ENCODE data around the gene KDELR3. TPM values are rescaled to one million over a fixed set of nuclear protein-coding genes. Genes with fewer than 3 reads are reported as not detected.

The KDELR3 gene
- total RNA-seq, 1 experiment from 2014 or later = 33.1 TPM

DNA sequence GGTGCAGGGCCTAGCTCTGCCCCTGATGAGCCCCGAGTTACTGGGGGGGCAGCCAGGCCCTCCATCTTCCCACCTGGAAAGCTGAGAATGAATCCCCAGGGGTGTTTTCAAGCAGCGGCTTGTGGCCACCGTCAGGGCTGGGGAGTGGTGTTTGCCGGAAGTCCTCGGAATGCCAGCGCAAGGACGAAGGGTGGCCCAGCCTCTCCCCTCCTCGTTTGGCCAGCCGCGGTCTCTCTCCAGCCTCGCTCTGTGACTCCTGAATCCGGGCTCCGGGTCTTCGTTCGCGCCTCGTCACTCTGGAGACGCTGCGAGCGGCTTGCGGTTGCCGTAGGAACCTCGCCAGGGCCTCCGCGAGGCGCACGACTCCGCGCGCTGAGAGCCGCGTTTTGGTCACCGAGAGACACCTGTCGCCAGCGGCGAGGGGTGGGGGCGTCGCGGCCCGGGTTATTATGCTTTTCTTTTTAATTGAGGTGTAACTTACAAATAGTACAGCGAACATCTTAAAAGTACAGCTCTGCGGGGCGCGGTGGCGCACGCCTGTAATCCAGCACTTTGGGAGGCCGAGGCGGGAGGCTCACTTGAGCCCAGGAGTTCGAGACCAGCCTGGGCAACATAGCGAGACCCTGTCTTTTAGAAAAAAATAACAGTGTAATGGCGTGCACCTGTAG, 6.3 kb upstream of the KDELR3 start (continued):
- TF ChIP-seq, protein P1, sequence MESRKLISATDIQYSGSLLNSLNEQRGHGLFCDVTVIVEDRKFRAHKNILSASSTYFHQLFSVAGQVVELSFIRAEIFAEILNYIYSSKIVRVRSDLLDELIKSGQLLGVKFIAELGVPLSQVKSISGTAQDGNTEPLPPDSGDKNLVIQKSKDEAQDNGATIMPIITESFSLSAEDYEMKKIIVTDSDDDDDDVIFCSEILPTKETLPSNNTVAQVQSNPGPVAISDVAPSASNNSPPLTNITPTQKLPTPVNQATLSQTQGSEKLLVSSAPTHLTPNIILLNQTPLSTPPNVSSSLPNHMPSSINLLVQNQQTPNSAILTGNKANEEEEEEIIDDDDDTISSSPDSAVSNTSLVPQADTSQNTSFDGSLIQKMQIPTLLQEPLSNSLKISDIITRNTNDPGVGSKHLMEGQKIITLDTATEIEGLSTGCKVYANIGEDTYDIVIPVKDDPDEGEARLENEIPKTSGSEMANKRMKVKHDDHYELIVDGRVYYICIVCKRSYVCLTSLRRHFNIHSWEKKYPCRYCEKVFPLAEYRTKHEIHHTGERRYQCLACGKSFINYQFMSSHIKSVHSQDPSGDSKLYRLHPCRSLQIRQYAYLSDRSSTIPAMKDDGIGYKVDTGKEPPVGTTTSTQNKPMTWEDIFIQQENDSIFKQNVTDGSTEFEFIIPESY (IDR thresholded peaks at IDR 0.05; ENCODE audit: extremely low read depth, insufficient replicate concordance, low read length) = no peak
- TF ChIP-seq SP1 (IDR thresholded peaks at IDR 0.05; ENCODE audit: low read depth) (peak; percentile 84), SIN3A (IDR thresholded peaks at IDR 0.05; ENCODE audit: low read depth) (no peak), EZH2phosphoT487 (IDR thresholded peaks at IDR 0.05; ENCODE audit: borderline replicate concordance) (no peak), POLR2A (IDR thresholded peaks at IDR 0.05; ENCODE audit: borderline replicate concordance, extremely low read depth, insufficient read depth, insufficient read length) (no peak), JUND (IDR thresholded peaks at IDR 0.05) (no peak; the same call in 1 of the 2 replicates), CEBPB (IDR thresholded peaks at IDR 0.05; ENCODE audit: low read depth) (no peak), CBX3 (IDR thresholded peaks at IDR 0.05; ENCODE audit: low read depth) (peak; percentile 75), YY1 (IDR thresholded peaks at IDR 0.05; ENCODE audit: extremely low read depth, insufficient replicate concordance, low read depth, low read length) (peak; percentile 31), ZFX (IDR thresholded peaks at IDR 0.05) (peak; percentile 36; the same call in 1 of the 2 replicates)
- TF ChIP-seq, protein P2, sequence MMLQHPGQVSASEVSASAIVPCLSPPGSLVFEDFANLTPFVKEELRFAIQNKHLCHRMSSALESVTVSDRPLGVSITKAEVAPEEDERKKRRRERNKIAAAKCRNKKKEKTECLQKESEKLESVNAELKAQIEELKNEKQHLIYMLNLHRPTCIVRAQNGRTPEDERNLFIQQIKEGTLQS (IDR thresholded peaks at IDR 0.05) = no peak

DNA sequence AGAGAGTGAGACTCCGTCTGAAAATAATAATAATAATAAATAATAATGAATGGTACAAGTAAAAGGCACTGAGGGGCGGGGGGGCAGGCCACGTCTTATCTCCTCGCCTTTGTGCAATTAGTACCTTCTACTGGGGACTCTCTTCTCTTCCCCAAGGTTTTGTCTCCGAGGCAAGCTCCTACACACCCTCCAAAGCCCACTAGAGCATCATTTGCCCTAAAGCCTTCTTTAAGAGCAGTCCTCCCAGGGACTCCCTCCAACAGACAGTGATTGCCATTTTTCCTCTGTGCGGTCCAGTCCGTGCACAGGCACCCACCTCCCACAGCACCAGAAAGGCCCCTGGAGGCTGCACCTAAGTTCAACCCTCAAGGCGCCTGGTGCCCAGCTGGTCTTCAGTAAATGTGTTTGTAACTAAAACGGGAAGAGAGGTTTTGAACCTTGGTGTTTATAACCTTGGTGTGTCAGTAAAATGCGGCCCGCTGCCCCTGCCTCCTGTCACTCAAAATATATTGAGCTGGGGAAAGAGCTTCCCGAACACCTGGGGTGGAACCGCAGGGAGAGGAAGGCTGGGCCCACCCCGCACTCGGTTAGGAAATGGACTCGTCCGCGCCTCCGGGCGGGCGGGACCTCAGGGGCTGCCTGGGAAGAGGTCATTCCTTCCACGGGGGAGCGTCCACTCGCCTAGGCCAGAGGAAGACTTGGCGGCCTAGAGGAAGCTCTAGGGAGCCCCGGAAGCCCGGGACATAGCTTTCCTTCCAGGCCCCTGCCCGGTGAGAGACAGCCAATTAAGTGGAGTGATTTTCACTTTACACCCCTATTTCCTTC, 4.7 kb upstream of the KDELR3 start:
- H3K9me3 ChIP-seq (ENCODE audit: control insufficient read depth in 1 of 2, insufficient read depth in 1 of 2, low read depth in 1 of 2, low read length in 2 of 2) = no peaks in the 10 kb centered on the region
- peak; percentile 62 for TF ChIP-seq TCF7L2 (IDR thresholded peaks at IDR 0.05; ENCODE audit: borderline replicate concordance, extremely low read depth, insufficient read depth, insufficient read length)
- no peak for TF ChIP-seq CBX3 (IDR thresholded peaks at IDR 0.05; ENCODE audit: low read depth)
- TF ChIP-seq POLR2A (IDR thresholded peaks at IDR 0.05; ENCODE audit: borderline replicate concordance, extremely low read depth, insufficient read depth, insufficient read length) = peak; percentile 77
- H3K9me2 ChIP-seq (ENCODE audit: insufficient read depth) = no peaks in the 10 kb centered on the region
- no peaks in the 10 kb centered on the region for H4K20me1 ChIP-seq (ENCODE audit: insufficient read depth)
- H3K79me2 ChIP-seq (ENCODE audit: insufficient read depth, low read length) = no peaks in the 10 kb centered on the region
- ChIA-PET RAD21 (ENCODE audit: low non-redundant PET in 1 of 2, low total read pairs in 2 of 2, uncharacterized antibody in 2 of 2, unreplicated experiment in 2 of 2) (no interaction called here), POLR2A (interaction anchor here (1.0 to 1.1 kb wide), 2 partner anchors 10 to 31 kb away, joined by 3 read pairs; no protein-coding TSS in a partner anchor), CTCF (no interaction called here)
- no TSS peak for BruUV-seq (replicated peaks)
- no peaks in the 10 kb centered on the region for H3K27me3 ChIP-seq (ENCODE audit: insufficient read depth, low read length)
- H3K27ac ChIP-seq (ENCODE audit: low read depth, low read length) = no peak overlapping the region
- H3K4me2 ChIP-seq (ENCODE audit: low read length) = 0 out of 2 replicates have a peak overlapping the region, but pooled peaks have one; percentile 12
- intact Hi-C loops (cut with micrococcal nuclease) = no loop called here
- peak overlapping the region; percentile 9 for H2AFZ ChIP-seq (ENCODE audit: low read depth, low read length, poor library complexity, severe bottlenecking)
- H3K4me3 ChIP-seq (replicated peaks in 1 of 2; ENCODE audit: low read depth in 1 of 2, low read length in 2 of 2) = no peak overlapping the region
- ATAC-seq = no peak
- H3K4me1 ChIP-seq (ENCODE audit: control insufficient read depth in 1 of 2, insufficient read depth in 2 of 2, low read length in 2 of 2) = peaks cover 17 to 39% of the 10 kb centered on the region in 2 experiments
- H3K9ac ChIP-seq (ENCODE audit: low read length) = no peak overlapping the region
- H3K36me3 ChIP-seq (ENCODE audit: control insufficient read depth in 1 of 2, insufficient read depth in 2 of 2, low read length in 2 of 2) = no peaks in the 10 kb centered on the region
- no peak for DNase-seq (ENCODE audit: low read depth, low spot score)

Data from HCT116 (cell line).